ENCODE data around the gene ETS1.

ETS1 gene

GRCh38 chr11:128417607-128418324, 169.6 kb downstream of the ETS1 start:
- H3K4me1 ChIP-seq (ENCODE audit: insufficient read depth, poor library complexity, severe bottlenecking): peaks cover 24% of the 10 kb centered on the region
- no peaks in the 10 kb centered on the region for H3K27me3 ChIP-seq (ENCODE audit: insufficient read depth, poor library complexity, severe bottlenecking)
- H3K27ac ChIP-seq (ENCODE audit: poor library complexity, severe bottlenecking): peak overlapping the region; percentile 16
- peak; percentile 77 for ATAC-seq (ENCODE audit: low read depth)
- H3K36me3 ChIP-seq (ENCODE audit: low read depth): no peaks in the 10 kb centered on the region
- H3K4me3 ChIP-seq (ENCODE audit: severe bottlenecking): no peak overlapping the region
- no peak for TF ChIP-seq CTCF (IDR thresholded peaks at IDR 0.05; ENCODE audit: poor library complexity, severe bottlenecking)
- no peak for DNase-seq (ENCODE audit: low spot score)
- no peaks in the 10 kb centered on the region for H3K9me3 ChIP-seq (ENCODE audit: severe bottlenecking)

GRCh38 chr11:128416976-128417375, 170.4 kb downstream of the ETS1 start:
- no peaks in the 10 kb centered on the region for H3K9me3 ChIP-seq (ENCODE audit: severe bottlenecking)
- ATAC-seq (ENCODE audit: low read depth) (peak; percentile 68), DNase-seq (ENCODE audit: low spot score) (no peak)
- no peak for TF ChIP-seq CTCF (IDR thresholded peaks at IDR 0.05; ENCODE audit: poor library complexity, severe bottlenecking)
- H3K27me3 ChIP-seq (ENCODE audit: insufficient read depth, poor library complexity, severe bottlenecking): no peaks in the 10 kb centered on the region
- no peak overlapping the region for H3K4me3 ChIP-seq (ENCODE audit: severe bottlenecking)
- H3K27ac ChIP-seq (ENCODE audit: poor library complexity, severe bottlenecking): peak overlapping the region; percentile 16
- H3K4me1 ChIP-seq (ENCODE audit: insufficient read depth, poor library complexity, severe bottlenecking): peaks cover 24% of the 10 kb centered on the region
- H3K36me3 ChIP-seq (ENCODE audit: low read depth): no peaks in the 10 kb centered on the region

GRCh38 chr11:128415539-128415938, 171.8 kb downstream of the ETS1 start:
- no peak for ATAC-seq (ENCODE audit: low read depth)
- H3K4me1 ChIP-seq (ENCODE audit: insufficient read depth, poor library complexity, severe bottlenecking): peaks cover 24% of the 10 kb centered on the region
- H3K9me3 ChIP-seq (ENCODE audit: severe bottlenecking): no peaks in the 10 kb centered on the region
- no peaks in the 10 kb centered on the region for H3K36me3 ChIP-seq (ENCODE audit: low read depth)
- H3K27ac ChIP-seq (ENCODE audit: poor library complexity, severe bottlenecking): no peak overlapping the region
- H3K4me3 ChIP-seq (ENCODE audit: severe bottlenecking): no peak overlapping the region
- no peaks in the 10 kb centered on the region for H3K27me3 ChIP-seq (ENCODE audit: insufficient read depth, poor library complexity, severe bottlenecking)
- DNase-seq (ENCODE audit: low spot score): no peak
- no peak for TF ChIP-seq CTCF (IDR thresholded peaks at IDR 0.05; ENCODE audit: poor library complexity, severe bottlenecking)

- DNase-seq (ENCODE audit: low spot score): no peak
- H3K4me3 ChIP-seq (ENCODE audit: severe bottlenecking): no peak overlapping the region
- ATAC-seq (ENCODE audit: low read depth): peak; percentile 62
- H3K4me1 ChIP-seq (ENCODE audit: insufficient read depth, poor library complexity, severe bottlenecking): peaks cover 40% of the 10 kb centered on the region
- no peaks in the 10 kb centered on the region for H3K27me3 ChIP-seq (ENCODE audit: insufficient read depth, poor library complexity, severe bottlenecking)
- H3K36me3 ChIP-seq (ENCODE audit: low read depth): no peaks in the 10 kb centered on the region
- H3K27ac ChIP-seq (ENCODE audit: poor library complexity, severe bottlenecking): no peak overlapping the region
- no peak for TF ChIP-seq CTCF (IDR thresholded peaks at IDR 0.05; ENCODE audit: poor library complexity, severe bottlenecking)
- H3K9me3 ChIP-seq (ENCODE audit: severe bottlenecking): no peaks in the 10 kb centered on the region
These were observed 174.2 kb downstream of the ETS1 start for GRCh38 chr11:128412847-128413791.
